ENCODE results near the gene RASGRF1.

Gene RASGRF1

DNA sequence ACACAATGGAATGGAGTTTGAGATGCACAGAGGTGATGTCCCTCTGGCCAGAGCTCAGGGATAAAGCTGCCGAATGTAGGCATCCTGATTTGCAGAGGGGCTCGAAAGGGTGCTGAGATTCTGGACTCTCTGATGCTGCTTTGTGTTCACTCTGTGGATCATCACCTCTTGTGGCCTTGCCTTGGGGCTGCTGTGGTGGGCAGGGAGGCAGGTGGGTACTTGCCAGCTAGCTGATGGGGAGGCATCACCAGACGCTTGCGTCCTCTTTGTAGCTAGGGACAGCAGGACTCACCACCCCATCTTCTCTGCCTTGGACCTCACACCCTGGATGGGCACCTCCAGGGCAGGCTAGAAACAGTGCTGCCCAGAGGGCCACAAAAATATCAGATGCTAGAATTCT, 14.6 kb upstream of the RASGRF1 start:
- peaks cover 6% of the 10 kb centered on the region for H3K27me3 ChIP-seq (ENCODE audit: insufficient read depth, poor library complexity, severe bottlenecking)
- no peak overlapping the region for H3K27ac ChIP-seq (replicated peaks)
- DNase-seq (ENCODE audit: low read depth in 1 of 2, low spot score in 1 of 2) = no peak
- no peak for TF ChIP-seq GABPA (IDR thresholded peaks at IDR 0.05; ENCODE audit: low read depth)
- no peak for TF ChIP-seq SPI1 (IDR thresholded peaks at IDR 0.05; ENCODE audit: borderline replicate concordance, low read depth)
- no peak for TF ChIP-seq POLR2AphosphoS5 (IDR thresholded peaks at IDR 0.05; ENCODE audit: low read depth)
- TF ChIP-seq, protein P1, sequence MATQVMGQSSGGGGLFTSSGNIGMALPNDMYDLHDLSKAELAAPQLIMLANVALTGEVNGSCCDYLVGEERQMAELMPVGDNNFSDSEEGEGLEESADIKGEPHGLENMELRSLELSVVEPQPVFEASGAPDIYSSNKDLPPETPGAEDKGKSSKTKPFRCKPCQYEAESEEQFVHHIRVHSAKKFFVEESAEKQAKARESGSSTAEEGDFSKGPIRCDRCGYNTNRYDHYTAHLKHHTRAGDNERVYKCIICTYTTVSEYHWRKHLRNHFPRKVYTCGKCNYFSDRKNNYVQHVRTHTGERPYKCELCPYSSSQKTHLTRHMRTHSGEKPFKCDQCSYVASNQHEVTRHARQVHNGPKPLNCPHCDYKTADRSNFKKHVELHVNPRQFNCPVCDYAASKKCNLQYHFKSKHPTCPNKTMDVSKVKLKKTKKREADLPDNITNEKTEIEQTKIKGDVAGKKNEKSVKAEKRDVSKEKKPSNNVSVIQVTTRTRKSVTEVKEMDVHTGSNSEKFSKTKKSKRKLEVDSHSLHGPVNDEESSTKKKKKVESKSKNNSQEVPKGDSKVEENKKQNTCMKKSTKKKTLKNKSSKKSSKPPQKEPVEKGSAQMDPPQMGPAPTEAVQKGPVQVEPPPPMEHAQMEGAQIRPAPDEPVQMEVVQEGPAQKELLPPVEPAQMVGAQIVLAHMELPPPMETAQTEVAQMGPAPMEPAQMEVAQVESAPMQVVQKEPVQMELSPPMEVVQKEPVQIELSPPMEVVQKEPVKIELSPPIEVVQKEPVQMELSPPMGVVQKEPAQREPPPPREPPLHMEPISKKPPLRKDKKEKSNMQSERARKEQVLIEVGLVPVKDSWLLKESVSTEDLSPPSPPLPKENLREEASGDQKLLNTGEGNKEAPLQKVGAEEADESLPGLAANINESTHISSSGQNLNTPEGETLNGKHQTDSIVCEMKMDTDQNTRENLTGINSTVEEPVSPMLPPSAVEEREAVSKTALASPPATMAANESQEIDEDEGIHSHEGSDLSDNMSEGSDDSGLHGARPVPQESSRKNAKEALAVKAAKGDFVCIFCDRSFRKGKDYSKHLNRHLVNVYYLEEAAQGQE (IDR thresholded peaks at IDR 0.05; ENCODE audit: insufficient replicate concordance, low read depth) = no peak
- TF ChIP-seq, protein P2, sequence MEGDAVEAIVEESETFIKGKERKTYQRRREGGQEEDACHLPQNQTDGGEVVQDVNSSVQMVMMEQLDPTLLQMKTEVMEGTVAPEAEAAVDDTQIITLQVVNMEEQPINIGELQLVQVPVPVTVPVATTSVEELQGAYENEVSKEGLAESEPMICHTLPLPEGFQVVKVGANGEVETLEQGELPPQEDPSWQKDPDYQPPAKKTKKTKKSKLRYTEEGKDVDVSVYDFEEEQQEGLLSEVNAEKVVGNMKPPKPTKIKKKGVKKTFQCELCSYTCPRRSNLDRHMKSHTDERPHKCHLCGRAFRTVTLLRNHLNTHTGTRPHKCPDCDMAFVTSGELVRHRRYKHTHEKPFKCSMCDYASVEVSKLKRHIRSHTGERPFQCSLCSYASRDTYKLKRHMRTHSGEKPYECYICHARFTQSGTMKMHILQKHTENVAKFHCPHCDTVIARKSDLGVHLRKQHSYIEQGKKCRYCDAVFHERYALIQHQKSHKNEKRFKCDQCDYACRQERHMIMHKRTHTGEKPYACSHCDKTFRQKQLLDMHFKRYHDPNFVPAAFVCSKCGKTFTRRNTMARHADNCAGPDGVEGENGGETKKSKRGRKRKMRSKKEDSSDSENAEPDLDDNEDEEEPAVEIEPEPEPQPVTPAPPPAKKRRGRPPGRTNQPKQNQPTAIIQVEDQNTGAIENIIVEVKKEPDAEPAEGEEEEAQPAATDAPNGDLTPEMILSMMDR (IDR thresholded peaks at IDR 0.05; ENCODE audit: insufficient read depth, low read length) = no peak
- H3K4me3 ChIP-seq (replicated peaks; ENCODE audit: insufficient read depth, low read length) = no peak overlapping the region

DNA sequence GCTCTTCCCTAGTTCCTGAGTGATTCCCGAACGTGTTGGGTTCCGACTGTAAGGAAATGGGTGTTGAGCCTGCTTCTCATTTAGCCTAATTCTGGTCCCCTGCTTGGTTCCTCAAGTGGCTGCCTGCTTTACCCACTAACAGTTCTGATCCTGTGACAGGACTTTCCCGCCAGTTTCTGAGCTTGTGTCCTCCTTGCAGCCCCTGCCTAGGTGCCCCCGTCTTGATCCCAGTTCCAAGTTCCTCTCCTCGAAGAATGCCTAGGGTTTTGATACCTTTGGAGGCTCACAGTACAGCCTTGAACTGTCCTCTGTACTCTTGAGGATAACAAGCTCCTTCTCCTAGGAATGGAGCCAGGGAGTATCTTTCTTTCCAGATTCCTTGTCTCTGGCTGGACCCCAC, 12.0 kb upstream of the RASGRF1 start:
- H3K27ac ChIP-seq (replicated peaks) = no peak overlapping the region
- no peak for DNase-seq (ENCODE audit: low read depth in 1 of 2, low spot score in 1 of 2)

DNA sequence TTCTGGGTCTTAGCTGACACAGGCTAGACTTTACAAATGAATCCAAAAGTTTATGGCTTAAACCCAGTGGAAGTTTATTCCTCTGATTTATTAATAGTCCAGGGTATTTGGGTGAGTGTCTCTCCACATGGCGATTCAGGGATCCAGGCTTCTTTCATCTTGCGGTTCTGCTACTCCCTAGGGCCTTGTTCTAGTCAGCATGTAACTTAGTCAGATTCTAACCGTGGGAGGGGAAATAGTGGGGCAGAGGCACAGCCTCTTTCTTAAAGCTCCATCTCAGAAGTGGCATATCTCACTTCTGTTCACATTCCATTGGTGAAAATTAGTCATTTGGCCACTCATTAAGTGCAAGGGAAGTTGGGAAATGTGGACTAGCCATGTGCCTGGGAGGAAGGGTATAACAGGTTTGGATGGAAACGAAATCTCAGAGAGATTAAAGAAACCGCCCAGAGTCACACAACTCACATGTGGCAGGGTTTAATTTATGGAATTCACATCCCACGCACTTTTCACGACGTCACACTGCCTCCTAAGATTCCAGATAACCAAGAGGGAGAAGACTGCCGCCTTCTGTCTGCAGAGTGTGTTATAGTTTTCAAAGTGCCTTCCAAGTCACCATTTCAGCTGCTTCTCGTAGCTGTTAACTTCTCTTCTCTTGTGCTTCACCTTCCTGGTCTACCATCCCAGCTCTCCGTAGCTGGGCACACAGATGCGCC, 11.4 kb upstream of the RASGRF1 start:
- TF ChIP-seq POLR2AphosphoS5 (IDR thresholded peaks at IDR 0.05; ENCODE audit: low read depth) (no peak), GABPA (IDR thresholded peaks at IDR 0.05; ENCODE audit: low read depth) (no peak), SPI1 (IDR thresholded peaks at IDR 0.05; ENCODE audit: borderline replicate concordance, low read depth) (no peak)
- TF ChIP-seq, protein P2 (IDR thresholded peaks at IDR 0.05; ENCODE audit: insufficient read depth, low read length) = no peak
- TF ChIP-seq, protein P1 (IDR thresholded peaks at IDR 0.05; ENCODE audit: insufficient replicate concordance, low read depth) = no peak
- no peak for DNase-seq (ENCODE audit: low read depth in 1 of 2, low spot score in 1 of 2)
- no peak overlapping the region for H3K4me3 ChIP-seq (replicated peaks; ENCODE audit: insufficient read depth, low read length)
- H3K27ac ChIP-seq (replicated peaks) = no peak overlapping the region
- H3K27me3 ChIP-seq (ENCODE audit: insufficient read depth, poor library complexity, severe bottlenecking) = peaks cover 7% of the 10 kb centered on the region

More for the DNA sequence above, 12.0 kb upstream of the RASGRF1 start:
- TF ChIP-seq, protein P2 (IDR thresholded peaks at IDR 0.05; ENCODE audit: insufficient read depth, low read length) = no peak
- H3K4me3 ChIP-seq (replicated peaks; ENCODE audit: insufficient read depth, low read length) = no peak overlapping the region
- H3K27me3 ChIP-seq (ENCODE audit: insufficient read depth, poor library complexity, severe bottlenecking) = peaks cover 7% of the 10 kb centered on the region

DNA sequence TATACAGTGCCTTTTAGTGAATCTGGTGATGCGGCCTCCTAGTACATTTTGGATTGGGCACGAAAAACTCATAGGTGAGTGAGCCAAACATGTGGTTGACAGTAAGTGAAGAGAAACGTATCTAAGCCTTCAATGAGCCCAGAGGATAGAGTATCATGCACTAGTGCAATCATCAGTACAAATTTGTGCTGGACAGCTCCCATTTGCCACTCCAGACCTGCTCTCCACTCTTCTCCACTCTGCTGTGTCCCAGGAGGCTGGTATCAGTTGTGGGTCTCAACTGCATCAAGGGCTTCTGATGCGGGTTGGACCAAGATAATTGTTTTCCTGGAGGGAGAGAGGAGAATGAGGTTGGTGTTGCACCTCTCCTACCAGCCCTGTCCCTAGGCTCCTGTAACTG, 9.1 kb upstream of the RASGRF1 start:
- no peak overlapping the region for H3K27ac ChIP-seq (replicated peaks)
- no peak overlapping the region for H3K4me3 ChIP-seq (replicated peaks; ENCODE audit: insufficient read depth, low read length)
- H3K27me3 ChIP-seq (ENCODE audit: insufficient read depth, poor library complexity, severe bottlenecking) = peaks cover 8% of the 10 kb centered on the region
- no peak for TF ChIP-seq SPI1 (IDR thresholded peaks at IDR 0.05; ENCODE audit: borderline replicate concordance, low read depth)
- TF ChIP-seq, protein P1 (IDR thresholded peaks at IDR 0.05; ENCODE audit: insufficient replicate concordance, low read depth) = peak; percentile 88
- no peak for DNase-seq (ENCODE audit: low read depth in 1 of 2, low spot score in 1 of 2)
